Measurements from ENCODE around the gene DYNC1H1.

Gene DYNC1H1

DNA sequence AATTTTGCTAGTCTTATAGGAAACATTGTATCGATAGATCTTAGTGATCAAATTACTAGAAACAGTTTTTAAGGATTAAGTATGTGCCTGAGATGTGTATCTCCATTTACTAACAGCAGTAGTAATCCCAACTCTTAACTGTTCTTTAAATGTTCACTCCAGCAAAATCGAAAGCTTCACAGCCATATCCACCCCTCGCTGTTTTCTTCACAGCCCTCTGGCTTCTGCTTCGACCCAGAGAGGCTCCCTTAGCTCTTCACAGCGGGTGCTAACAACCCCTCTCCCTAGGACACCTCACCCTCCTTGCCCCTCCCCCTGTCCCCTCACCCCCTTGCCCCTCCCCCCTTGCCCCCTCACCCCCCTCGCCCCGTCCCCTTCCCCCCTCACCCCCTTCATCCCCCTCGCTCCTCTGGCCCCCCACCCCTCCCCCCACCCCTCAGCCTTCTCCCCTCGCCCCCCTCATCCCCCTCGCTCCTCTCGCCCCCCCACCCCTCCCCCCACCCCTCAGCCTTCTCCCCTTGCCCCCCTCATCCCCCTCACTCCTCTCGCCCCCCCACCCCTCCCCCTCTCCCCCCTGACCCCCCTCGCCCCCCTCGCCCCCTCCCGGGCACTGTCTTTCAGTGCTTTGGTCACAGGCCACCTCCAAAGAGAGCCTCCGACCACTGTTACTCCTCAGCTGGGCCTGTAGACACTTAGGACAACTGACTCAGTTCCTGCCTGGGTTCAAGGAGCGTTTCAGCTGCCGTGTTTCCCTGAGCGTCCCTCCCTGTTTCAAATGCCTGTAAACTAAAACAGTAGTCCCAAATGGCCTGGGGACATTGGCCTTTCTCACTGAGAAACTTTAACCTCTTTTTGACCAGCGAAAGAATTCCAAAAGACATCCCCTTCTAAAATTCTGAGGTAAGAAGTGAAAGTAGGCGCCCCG is 46.0 kb upstream of the DYNC1H1 start:
- TF ChIP-seq, protein P1, sequence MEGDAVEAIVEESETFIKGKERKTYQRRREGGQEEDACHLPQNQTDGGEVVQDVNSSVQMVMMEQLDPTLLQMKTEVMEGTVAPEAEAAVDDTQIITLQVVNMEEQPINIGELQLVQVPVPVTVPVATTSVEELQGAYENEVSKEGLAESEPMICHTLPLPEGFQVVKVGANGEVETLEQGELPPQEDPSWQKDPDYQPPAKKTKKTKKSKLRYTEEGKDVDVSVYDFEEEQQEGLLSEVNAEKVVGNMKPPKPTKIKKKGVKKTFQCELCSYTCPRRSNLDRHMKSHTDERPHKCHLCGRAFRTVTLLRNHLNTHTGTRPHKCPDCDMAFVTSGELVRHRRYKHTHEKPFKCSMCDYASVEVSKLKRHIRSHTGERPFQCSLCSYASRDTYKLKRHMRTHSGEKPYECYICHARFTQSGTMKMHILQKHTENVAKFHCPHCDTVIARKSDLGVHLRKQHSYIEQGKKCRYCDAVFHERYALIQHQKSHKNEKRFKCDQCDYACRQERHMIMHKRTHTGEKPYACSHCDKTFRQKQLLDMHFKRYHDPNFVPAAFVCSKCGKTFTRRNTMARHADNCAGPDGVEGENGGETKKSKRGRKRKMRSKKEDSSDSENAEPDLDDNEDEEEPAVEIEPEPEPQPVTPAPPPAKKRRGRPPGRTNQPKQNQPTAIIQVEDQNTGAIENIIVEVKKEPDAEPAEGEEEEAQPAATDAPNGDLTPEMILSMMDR (IDR thresholded peaks at IDR 0.05; ENCODE audit: insufficient read depth, low read length, poor library complexity, severe bottlenecking), result no peak
- H3K27me3 ChIP-seq (replicated peaks; ENCODE audit: control insufficient read depth, insufficient read depth, low read length), result no peaks in the 10 kb centered on the region
- H3K36me3 ChIP-seq (ENCODE audit: control insufficient read depth, insufficient read depth, low read length), result peaks cover 4% of the 10 kb centered on the region
- no peak overlapping the region for H3K4me3 ChIP-seq (replicated peaks; ENCODE audit: low read depth, low read length)
- no peak for DNase-seq (ENCODE audit: extremely low read depth, insufficient read length)

DNA sequence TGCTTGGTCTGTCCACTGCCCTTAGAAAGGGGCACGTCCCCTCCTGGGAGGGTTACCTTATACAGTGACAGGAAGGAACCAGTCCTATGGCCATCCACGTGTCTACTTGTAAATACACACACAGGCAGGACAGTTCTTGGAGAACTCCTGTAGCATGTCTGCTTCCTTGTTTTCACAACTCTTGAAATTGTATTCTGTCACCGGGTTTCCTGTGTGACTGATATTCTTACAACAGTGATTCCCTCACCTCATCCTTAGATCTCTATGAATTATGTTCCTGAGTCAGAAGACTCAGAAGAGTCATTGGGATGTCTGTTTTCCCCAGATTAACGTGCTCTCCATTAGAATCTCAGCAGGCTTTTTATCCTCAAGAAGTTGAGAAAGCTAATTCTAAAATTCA is 44.1 kb upstream of the DYNC1H1 start:
- no peak for DNase-seq (ENCODE audit: extremely low read depth, insufficient read length)
- Histone ChIP-seq H3K4me3 (replicated peaks; ENCODE audit: low read depth, low read length) (no peak overlapping the region), H3K27me3 (replicated peaks; ENCODE audit: control insufficient read depth, insufficient read depth, low read length) (no peaks in the 10 kb centered on the region), H3K36me3 (ENCODE audit: control insufficient read depth, insufficient read depth, low read length) (peaks cover 4% of the 10 kb centered on the region)
- TF ChIP-seq, protein P1 (IDR thresholded peaks at IDR 0.05; ENCODE audit: insufficient read depth, low read length, poor library complexity, severe bottlenecking), result no peak

DNA sequence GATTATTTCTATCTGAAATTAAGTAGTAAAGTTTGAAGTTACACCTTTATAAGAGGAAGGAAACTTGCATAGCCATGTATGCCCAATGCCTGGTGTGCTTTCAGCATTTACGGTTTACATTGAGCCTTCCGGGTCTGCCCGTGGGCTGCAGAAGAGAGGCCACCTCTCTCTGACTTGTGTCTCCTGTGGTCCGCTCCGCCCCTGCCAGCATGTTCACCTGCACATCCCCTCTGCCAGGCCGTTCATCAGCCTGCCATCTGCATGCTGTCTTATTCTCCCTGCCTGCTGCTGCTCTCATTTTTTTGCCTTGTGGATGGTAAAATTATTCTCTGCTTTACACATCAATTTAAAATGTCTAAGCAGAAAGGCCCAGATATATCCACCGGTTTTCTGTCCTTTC is 41.5 kb upstream of the DYNC1H1 start:
- TF ChIP-seq, protein P1 (IDR thresholded peaks at IDR 0.05; ENCODE audit: insufficient read depth, low read length, poor library complexity, severe bottlenecking), result no peak
- no peaks in the 10 kb centered on the region; the same call in 1 of the 2 replicates for H3K36me3 ChIP-seq (ENCODE audit: control insufficient read depth, insufficient read depth, low read length)
- no peak for DNase-seq (ENCODE audit: extremely low read depth, insufficient read length)
- no peaks in the 10 kb centered on the region for H3K27me3 ChIP-seq (replicated peaks; ENCODE audit: control insufficient read depth, insufficient read depth, low read length)
- H3K4me3 ChIP-seq (replicated peaks; ENCODE audit: low read depth, low read length), result no peak overlapping the region

DNA sequence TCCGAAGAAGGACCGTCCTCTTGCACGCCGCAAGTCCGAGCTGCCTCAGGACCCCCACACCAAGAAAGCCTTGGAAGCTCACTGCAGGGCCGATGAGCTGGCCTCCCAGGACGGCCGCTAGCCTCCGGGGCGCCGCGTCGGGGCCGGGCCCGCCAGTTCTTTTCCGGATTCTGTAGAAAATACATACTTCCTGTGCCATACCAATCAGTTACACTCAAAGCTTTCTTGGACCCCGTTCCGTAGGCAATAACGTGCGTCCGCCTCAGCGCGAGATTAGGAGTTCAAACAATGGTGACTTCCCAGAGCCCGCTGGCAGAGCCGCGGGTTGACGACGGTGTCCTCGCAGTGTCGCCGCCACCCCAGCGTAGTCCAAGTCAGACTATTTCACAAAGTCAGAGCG is 39.2 kb upstream of the DYNC1H1 start:
- no peak for DNase-seq (ENCODE audit: extremely low read depth, insufficient read length)
- Histone ChIP-seq H3K4me3 (replicated peaks; ENCODE audit: low read depth, low read length) (no peak overlapping the region), H3K36me3 (ENCODE audit: control insufficient read depth, insufficient read depth, low read length) (peaks cover 2% of the 10 kb centered on the region), H3K27me3 (replicated peaks; ENCODE audit: control insufficient read depth, insufficient read depth, low read length) (no peaks in the 10 kb centered on the region)
- TF ChIP-seq, protein P1 (IDR thresholded peaks at IDR 0.05; ENCODE audit: insufficient read depth, low read length, poor library complexity, severe bottlenecking), result no peak

DNA sequence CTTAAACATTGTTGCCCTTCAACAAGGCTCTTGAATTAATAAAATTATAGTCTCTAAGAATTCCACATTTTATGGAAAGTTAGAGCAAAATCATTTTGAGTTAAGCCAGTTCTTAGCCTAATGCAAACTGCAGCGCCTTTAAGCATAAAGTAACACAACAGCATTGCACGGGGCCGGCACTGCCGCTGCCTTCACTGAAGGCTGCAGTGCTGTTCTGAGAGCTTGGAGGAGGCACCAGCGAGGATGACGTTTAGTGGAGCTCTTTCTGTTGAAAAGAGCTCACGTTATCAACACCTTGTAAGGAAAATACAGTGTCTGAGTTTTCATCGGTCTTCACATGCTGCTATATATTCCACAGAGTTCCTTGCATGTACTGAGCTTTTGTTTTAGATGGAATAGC is 38.3 kb upstream of the DYNC1H1 start:
- TF ChIP-seq, protein P1 (IDR thresholded peaks at IDR 0.05; ENCODE audit: insufficient read depth, low read length, poor library complexity, severe bottlenecking), result no peak
- DNase-seq (ENCODE audit: extremely low read depth, insufficient read length), result no peak
- H3K4me3 ChIP-seq (replicated peaks; ENCODE audit: low read depth, low read length), result no peak overlapping the region

More for the DNA sequence above, 38.3 kb upstream of the DYNC1H1 start:
- H3K27me3 ChIP-seq (replicated peaks; ENCODE audit: control insufficient read depth, insufficient read depth, low read length), result no peaks in the 10 kb centered on the region
- H3K36me3 ChIP-seq (ENCODE audit: control insufficient read depth, insufficient read depth, low read length), result peaks cover 2% of the 10 kb centered on the region

Measured in GM06990 (cell line).